H1 (cell line): ENCODE results near the gene ZNHIT3. TPM values are rescaled to one million over a fixed set of nuclear protein-coding genes. Genes with fewer than 3 reads are reported as not detected.
"Not testable (repeated sequence)": the region's sequence is repeated elsewhere in the genome, so short reads cannot be mapped to it uniquely, and the experiment has no call there.

Experiments used
- CTCF ChIA-PET: fragments of 300-600 bp; sonication (Branson Sonifier 250); formaldehyde crosslinking; loops from one replicate; lab custom pipeline; 2021; ENCODE audit not compliant: partially characterized antibody; lab: Charles Lee
- POLR2A ChIA-PET: fragments of 300-600 bp; sonication (Branson Sonifier 250); formaldehyde crosslinking; loops from one replicate; lab custom pipeline; 2021; ENCODE audit warnings: inconsistent platforms; ENCODE audit not compliant: partially characterized antibody; lab: Charles Lee
- DNase-seq, 2 experiments: peaks; one replicate each; pipeline versions ENCODE4 v3.0.0 to v3.0.0-alpha.2; 2010 to 2022; ENCODE audit warnings: low spot score in 2 of 2, low read depth in 1 of 2, mixed read lengths in 1 of 2
- FAIRE-seq: peaks from 2 replicates; lab custom pipeline; 2011; peaks lifted over from hg19 to GRCh38; lab: Jason Lieb, UNC
- H2AFZ ChIP-seq: 2 replicates; pipeline ENCODE4 v1.8.1; 2012; ENCODE audit warnings: low read length, inconsistent platforms
- H2AK5ac ChIP-seq: 2 replicates; pipeline ENCODE4 v1.6.1; 2013; ENCODE audit warnings: low read depth, low read length
- H2BK120ac ChIP-seq: replicated peaks from 2 replicates; pipeline ENCODE3; 2013; ENCODE audit warnings: low read depth, low read length, inconsistent platforms
- H2BK12ac ChIP-seq: 2 replicates; pipeline ENCODE4 v1.6.1; 2013; ENCODE audit warnings: low read depth, low read length
- H2BK15ac ChIP-seq: 2 replicates; pipeline ENCODE4 v1.6.1; 2013; ENCODE audit warnings: low read length
- H2BK20ac ChIP-seq: 2 replicates; pipeline ENCODE4 v1.6.1; 2013; ENCODE audit warnings: low read length
- H2BK5ac ChIP-seq: 2 replicates; pipeline ENCODE4 v1.6.1; 2013; ENCODE audit warnings: low read depth, low read length
- H3K14ac ChIP-seq: 2 replicates; pipeline ENCODE4 v1.6.1; 2013; ENCODE audit warnings: inconsistent platforms; ENCODE audit not compliant: insufficient read length
- H3K18ac ChIP-seq: 2 replicates; pipeline ENCODE4 v1.6.1; 2013; ENCODE audit warnings: low read length; ENCODE audit errors: extremely low read depth
- H3K23ac ChIP-seq: 2 replicates; pipeline ENCODE4 v1.6.1; 2013; ENCODE audit warnings: inconsistent platforms; ENCODE audit not compliant: insufficient read length
- H3K23me2 ChIP-seq: 2 replicates; pipeline ENCODE4 v1.6.1; 2013; ENCODE audit warnings: low read depth, low read length
- H3K27ac ChIP-seq: 2 replicates; pipeline ENCODE4 v1.6.1; 2011; ENCODE audit warnings: low read depth, low read length, inconsistent platforms
- H3K27me3 ChIP-seq, 4 experiments: replicated peaks in 1 of 4; 1 replicate in 1 of 4; 2 replicates in 3 of 4; pipeline versions ENCODE4 v1.6.1 to v1.8.1; 2011 to 2013; ENCODE audit warnings: low read length in 3 of 4, mild to moderate bottlenecking in 3 of 4, inconsistent platforms in 2 of 4, mixed read lengths in 2 of 4, moderate library complexity in 1 of 4; ENCODE audit not compliant: control insufficient read depth in 3 of 4, insufficient read depth in 3 of 4; ENCODE audit errors: extremely low read depth in 1 of 4
- H3K36me3 ChIP-seq, 4 experiments: 2 replicates each; pipeline versions ENCODE4 v1.6.1 to v1.8.1; 2011 to 2013; ENCODE audit warnings: mild to moderate bottlenecking in 4 of 4, low read length in 3 of 4, moderate library complexity in 2 of 4, control low read depth in 1 of 4, inconsistent platforms in 1 of 4; ENCODE audit not compliant: insufficient read depth in 4 of 4, control insufficient read depth in 2 of 4
- H3K4ac ChIP-seq: replicated peaks from 2 replicates; pipeline ENCODE3; 2013; ENCODE audit warnings: low read length, low read depth, mixed read lengths, inconsistent platforms; ENCODE audit not compliant: insufficient read length
- H3K4me1 ChIP-seq, 4 experiments: replicated peaks in 1 of 4; 1 replicate in 1 of 4; 2 replicates in 3 of 4; pipeline versions ENCODE4 v1.6.1 to v1.8.1; 2011 to 2013; ENCODE audit warnings: low read length in 3 of 4, inconsistent platforms in 2 of 4, mixed read lengths in 1 of 4; ENCODE audit not compliant: insufficient read depth in 4 of 4, control insufficient read depth in 3 of 4
- H3K4me2 ChIP-seq, 2 experiments: 2 replicates each; pipeline versions ENCODE4 v1.6.1 to v1.8.1; 2011 to 2013; ENCODE audit warnings: low read depth in 2 of 2, low read length in 2 of 2, control low read depth in 1 of 2, inconsistent platforms in 1 of 2, mild to moderate bottlenecking in 1 of 2; ENCODE audit not compliant: insufficient read depth in 1 of 2
- H3K4me3 ChIP-seq, 4 experiments: fragments of 200-600, 300-600 bp in 1 of 4; sonication (generic), shearing (Covaris generic), sonication (Bioruptor Twin) in 1 of 4; 2 replicates each; pipeline versions ENCODE4 v1.5.1 to v1.8.1; 2011 to 2016; ENCODE audit warnings: low read length in 4 of 4, low read depth in 3 of 4, control low read depth in 2 of 4, inconsistent platforms in 2 of 4, mild to moderate bottlenecking in 2 of 4, mixed read lengths in 1 of 4, moderate library complexity in 1 of 4; ENCODE audit not compliant: insufficient read depth in 2 of 4; ENCODE audit errors: extremely low read depth in 1 of 4
- H3K56ac ChIP-seq: replicated peaks from 2 replicates; pipeline ENCODE3; 2013; ENCODE audit warnings: low read depth, mild to moderate bottlenecking, mixed read lengths, low read length, inconsistent platforms; ENCODE audit not compliant: insufficient read length
- H3K79me1 ChIP-seq: 2 replicates; pipeline ENCODE4 v1.6.1; 2013; ENCODE audit warnings: low read depth, low read length, control low read depth
- H3K79me2 ChIP-seq, 2 experiments: 2 replicates each; pipeline versions ENCODE4 v1.6.1 to v1.8.1; 2012 to 2013; ENCODE audit warnings: low read length in 2 of 2, mild to moderate bottlenecking in 2 of 2, inconsistent platforms in 1 of 2; ENCODE audit not compliant: insufficient read depth in 2 of 2, control insufficient read depth in 1 of 2
- H3K9ac ChIP-seq, 4 experiments: replicated peaks in 1 of 4; 1 replicate in 1 of 4; 2 replicates in 3 of 4; pipeline versions ENCODE4 v1.6.1 to v1.8.1; 2011 to 2013; ENCODE audit warnings: low read depth in 3 of 4, low read length in 3 of 4, control low read depth in 2 of 4, mild to moderate bottlenecking in 2 of 4, moderate library complexity in 2 of 4, inconsistent platforms in 1 of 4; ENCODE audit errors: extremely low read depth in 1 of 4
- H3K9me3 ChIP-seq, 2 experiments: 2 replicates each; pipeline versions ENCODE4 v1.6.1 to v1.8.1; 2012 to 2013; ENCODE audit warnings: mild to moderate bottlenecking in 2 of 2, moderate library complexity in 2 of 2, control low read depth in 1 of 2, inconsistent platforms in 1 of 2, low read depth in 1 of 2, low read length in 1 of 2, mixed read lengths in 1 of 2; ENCODE audit not compliant: insufficient read depth in 2 of 2
- H4K20me1 ChIP-seq, 2 experiments: replicated peaks in 1 of 2; 2 replicates each; pipeline versions ENCODE3 to v1.8.1; 2011 to 2013; ENCODE audit warnings: inconsistent platforms in 2 of 2, low read length in 2 of 2, mild to moderate bottlenecking in 1 of 2; ENCODE audit not compliant: insufficient read depth in 2 of 2, control insufficient read depth in 1 of 2
- H4K5ac ChIP-seq: 2 replicates; pipeline ENCODE4 v1.6.1; 2013; ENCODE audit warnings: low read length, low read depth, mixed read lengths, inconsistent platforms; ENCODE audit not compliant: insufficient read length
- H4K8ac ChIP-seq: 2 replicates; pipeline ENCODE4 v1.8.0; 2013; ENCODE audit warnings: mild to moderate bottlenecking, moderate library complexity, low read length, inconsistent platforms; ENCODE audit not compliant: insufficient read depth; ENCODE audit errors: extremely low read depth
- H4K91ac ChIP-seq: replicated peaks from 2 replicates; pipeline ENCODE3; 2013; ENCODE audit warnings: low read length, mixed read lengths, inconsistent platforms; ENCODE audit not compliant: insufficient read length
- WGBS, 2 experiments: shearing (Covaris generic) in 1 of 2; methylation state at CpG; one replicate each; pipeline versions ENCODE4 v1.1.6 to v1.1.7; 2013 to 2015; ENCODE audit warnings: low lambda C conversion rate in 2 of 2, mixed read lengths in 2 of 2, inconsistent platforms in 1 of 2, low coverage in 1 of 2, missing lambda C conversion rate in 1 of 2; ENCODE audit not compliant: insufficient replicate concordance in 2 of 2, insufficient coverage in 1 of 2, insufficient read length in 1 of 2; ENCODE audit errors: extremely low coverage in 1 of 2, missing lambda C conversion rate in 1 of 2; 5-methylcytosine and 5-hydroxymethylcytosine counted together
- polyA plus RNA-seq, 7 experiments: library from polyadenylated mRNA; depleted of rRNA in 3 of 7; stranded (reverse) in 5 of 7; unstranded in 2 of 7; fragments of >200 nt in 5 of 7; fragments of 200-250 nt in 2 of 7; gene quantifications; 1 replicate in 5 of 7; 2 replicates in 1 of 7; 4 replicates in 1 of 7; pipeline versions ENCODE4 v1.2.1 to v1.2.3, GENCODE V29; 2011 to 2013; ENCODE audit warnings: missing spikeins in 2 of 7, mixed read lengths in 2 of 7
- total RNA-seq: library from RNA; stranded (reverse); fragmentation: NEBNext Ultra II Directional; extraction: Animal tissue kit (Norgen Biotek cat#: 25700); gene quantifications from 2 replicates; pipeline ENCODE4 v1.2.1, GENCODE V29; 2021

Gene ZNHIT3
- total and polyA plus RNA-seq, 2 of the 8 experiments (the other 6 are each of a cell fraction or from before 2014, with no cell fraction given): 59.1 to 147 TPM

- H4K5ac ChIP-seq, H2BK12ac ChIP-seq, H4K8ac ChIP-seq, H3K9ac ChIP-seq, H4K91ac ChIP-seq, H3K36me3 ChIP-seq, H3K14ac ChIP-seq, H3K79me1 ChIP-seq, H3K18ac ChIP-seq, POLR2A ChIA-PET, H3K4me3 ChIP-seq, H3K4ac ChIP-seq, H2AFZ ChIP-seq, H2BK15ac ChIP-seq, H3K4me1 ChIP-seq, FAIRE-seq, H4K20me1 ChIP-seq, H2BK120ac ChIP-seq, H3K56ac ChIP-seq, DNase-seq, H3K23me2 ChIP-seq, H3K4me2 ChIP-seq, H2BK20ac ChIP-seq, H3K79me2 ChIP-seq, H3K27me3 ChIP-seq, H2BK5ac ChIP-seq, H3K27ac ChIP-seq, H3K9me3 ChIP-seq, H3K23ac ChIP-seq, H2AK5ac ChIP-seq: not testable (repeated sequence)
- WGBS, 2 experiments: no CpG with 5 or more reads among the region's 9 CpGs
- CTCF ChIA-PET: interaction anchor here (2.4 kb wide), 1 partner anchor 25 kb away, joined by 8 read pairs; no protein-coding TSS in a partner anchor
Observed at GRCh38 chr17:36457701-36458100, 28.8 kb upstream of the ZNHIT3 start.
